GM23248 (cell line): ENCODE measurements around the gene FCGR2B.
"Not testable (repeated sequence)": the region's sequence is repeated elsewhere in the genome, so short reads cannot be mapped to it uniquely, and the experiment has no call there.

Experiments used
- EZH2 ChIP-seq: fragments of 200-600 bp; sonication (generic); IDR thresholded peaks from 2 replicates; pipeline ENCODE4 v1.6.1; 2018; ENCODE audit warnings: antibody characterized with exemption, mild to moderate bottlenecking; ENCODE audit not compliant: insufficient read depth, poor library complexity, severe bottlenecking
- EZH2phosphoT487 ChIP-seq: fragments of 200-600 bp; sonication (generic); IDR thresholded peaks from 2 replicates; pipeline ENCODE4 v1.6.1; 2018; ENCODE audit warnings: antibody characterized with exemption, moderate library complexity, mild to moderate bottlenecking, low read depth; ENCODE audit not compliant: insufficient read depth

- not testable (repeated sequence) for TF ChIP-seq EZH2phosphoT487, EZH2
Measured at GRCh38 chr1:161725258-161725907, 62.4 kb downstream of the FCGR2B start.
